ENCODE data around the gene CATSPERE. TPM values are rescaled to one million over a fixed set of nuclear protein-coding genes. Genes with fewer than 3 reads are reported as not detected.

CATSPERE gene, protein sequence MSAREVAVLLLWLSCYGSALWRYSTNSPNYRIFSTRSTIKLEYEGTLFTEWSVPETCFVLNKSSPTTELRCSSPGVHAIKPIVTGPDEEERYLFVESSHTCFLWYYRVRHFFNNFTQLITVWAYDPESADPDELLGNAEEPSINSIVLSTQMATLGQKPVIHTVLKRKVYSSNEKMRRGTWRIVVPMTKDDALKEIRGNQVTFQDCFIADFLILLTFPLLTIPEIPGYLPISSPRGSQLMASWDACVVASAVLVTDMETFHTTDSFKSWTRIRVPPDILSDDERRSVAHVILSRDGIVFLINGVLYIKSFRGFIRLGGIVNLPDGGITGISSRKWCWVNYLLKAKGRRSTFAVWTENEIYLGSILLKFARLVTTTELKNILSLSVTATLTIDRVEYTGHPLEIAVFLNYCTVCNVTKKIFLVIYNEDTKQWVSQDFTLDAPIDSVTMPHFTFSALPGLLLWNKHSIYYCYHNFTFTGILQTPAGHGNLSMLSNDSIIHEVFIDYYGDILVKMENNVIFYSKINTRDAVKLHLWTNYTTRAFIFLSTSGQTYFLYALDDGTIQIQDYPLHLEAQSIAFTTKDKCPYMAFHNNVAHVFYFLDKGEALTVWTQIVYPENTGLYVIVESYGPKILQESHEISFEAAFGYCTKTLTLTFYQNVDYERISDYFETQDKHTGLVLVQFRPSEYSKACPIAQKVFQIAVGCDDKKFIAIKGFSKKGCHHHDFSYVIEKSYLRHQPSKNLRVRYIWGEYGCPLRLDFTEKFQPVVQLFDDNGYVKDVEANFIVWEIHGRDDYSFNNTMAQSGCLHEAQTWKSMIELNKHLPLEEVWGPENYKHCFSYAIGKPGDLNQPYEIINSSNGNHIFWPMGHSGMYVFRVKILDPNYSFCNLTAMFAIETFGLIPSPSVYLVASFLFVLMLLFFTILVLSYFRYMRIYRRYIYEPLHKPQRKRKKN
- total RNA-seq, result 1 to 10 TPM in 1 of 9 donors, under 1 TPM in 8; 0.11 to 1.2 (median 0.35) TPM
- polyA plus RNA-seq, result under 1 TPM; 0.07 to 0.11 TPM
- long read RNA-seq, donor 1, partial matches to known transcripts, result 0 of 1 reads
- long read RNA-seq, donor 1, other reads (novel, unspliced or antisense), result 1 of 1 reads
- long read RNA-seq, donor 2, partial matches to known transcripts, result 1 of 3 reads
- long read RNA-seq, donor 2, other reads (novel, unspliced or antisense), result 2 of 3 reads
- long read RNA-seq, donor 3, result 0 reads

DNA sequence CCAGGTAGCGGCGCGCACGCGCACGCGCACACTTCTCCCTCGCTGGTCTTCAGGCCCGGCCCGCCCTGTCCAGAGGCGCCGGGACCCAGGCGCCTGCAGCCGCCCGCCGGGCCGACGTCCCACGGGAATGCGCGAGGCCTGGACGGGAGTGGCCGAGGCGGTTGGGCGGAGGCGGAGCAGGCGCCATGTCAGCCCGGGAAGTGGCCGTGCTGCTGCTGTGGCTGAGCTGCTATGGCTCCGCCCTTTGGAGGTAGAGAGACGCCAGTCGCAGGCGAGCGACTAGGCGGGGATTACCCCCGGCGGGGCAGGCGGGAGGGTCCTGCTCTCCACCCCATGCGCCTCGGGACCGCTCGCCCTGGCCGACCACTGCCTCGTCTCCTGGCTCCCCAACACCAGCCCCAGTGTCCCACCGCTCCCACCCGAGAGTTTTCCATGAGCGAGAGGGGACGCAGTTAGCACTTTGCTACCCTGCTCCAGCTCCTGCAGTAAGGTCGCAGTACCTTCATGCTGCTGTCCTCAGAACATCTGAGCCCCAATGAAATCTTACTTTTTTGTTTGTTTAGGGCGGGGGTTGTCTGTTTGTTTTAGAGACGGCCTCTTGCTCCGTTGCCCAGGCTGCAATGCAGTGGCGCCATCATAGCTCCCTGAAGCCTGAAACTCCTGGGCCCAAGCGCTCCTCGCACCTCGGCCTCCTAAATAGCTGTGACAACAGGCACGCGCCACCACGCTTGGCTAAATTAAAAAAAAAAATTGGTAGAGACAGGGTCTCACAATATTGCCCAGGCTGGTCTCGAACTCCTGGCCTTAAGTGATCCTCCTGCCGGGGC lies at the start of gene CATSPERE:
CATSPERE (plus strand) TSS at position 29 of the 827 bp plus-strand sequence; CDS start at position 186, 157 bp downstream.
- peak; percentile 98 to 99 (median 99) for ATAC-seq
- peak; percentile 91 to 96 (median 95) for DNase-seq
- peak within 1 kb of the TSS; percentile 47 to 93 (median 88) for H3K27ac ChIP-seq
- TF ChIP-seq, protein P1, sequence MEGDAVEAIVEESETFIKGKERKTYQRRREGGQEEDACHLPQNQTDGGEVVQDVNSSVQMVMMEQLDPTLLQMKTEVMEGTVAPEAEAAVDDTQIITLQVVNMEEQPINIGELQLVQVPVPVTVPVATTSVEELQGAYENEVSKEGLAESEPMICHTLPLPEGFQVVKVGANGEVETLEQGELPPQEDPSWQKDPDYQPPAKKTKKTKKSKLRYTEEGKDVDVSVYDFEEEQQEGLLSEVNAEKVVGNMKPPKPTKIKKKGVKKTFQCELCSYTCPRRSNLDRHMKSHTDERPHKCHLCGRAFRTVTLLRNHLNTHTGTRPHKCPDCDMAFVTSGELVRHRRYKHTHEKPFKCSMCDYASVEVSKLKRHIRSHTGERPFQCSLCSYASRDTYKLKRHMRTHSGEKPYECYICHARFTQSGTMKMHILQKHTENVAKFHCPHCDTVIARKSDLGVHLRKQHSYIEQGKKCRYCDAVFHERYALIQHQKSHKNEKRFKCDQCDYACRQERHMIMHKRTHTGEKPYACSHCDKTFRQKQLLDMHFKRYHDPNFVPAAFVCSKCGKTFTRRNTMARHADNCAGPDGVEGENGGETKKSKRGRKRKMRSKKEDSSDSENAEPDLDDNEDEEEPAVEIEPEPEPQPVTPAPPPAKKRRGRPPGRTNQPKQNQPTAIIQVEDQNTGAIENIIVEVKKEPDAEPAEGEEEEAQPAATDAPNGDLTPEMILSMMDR (IDR thresholded peaks at IDR 0.05), result no peak
- peak in 1 of 2 donors; percentile 72 for TF ChIP-seq POLR2A (IDR thresholded peaks at IDR 0.05)
- H3K4me1 ChIP-seq, result peaks cover 0 to 14% (median 5%) of the 10 kb centered on the region in 12 donors
- peak within 1 kb of the TSS; percentile 17 to 80 (median 64) for H3K4me3 ChIP-seq
- no peaks in the 10 kb centered on the region for H3K36me3 ChIP-seq
- no peaks in the 10 kb centered on the region for H3K9me3 ChIP-seq
- intact Hi-C loops (cut with DNase I), result loop anchor here in 2 of 10 donors (1.0 to 10.0 kb wide), 3 partner anchors 9 to 193 kb away; partner anchors contain the start of gene DESI2 (in 1 of the 2)
- 16 to 22% (median 18%) methylated on average over 47 to 61 of the region's 61 CpGs for WGBS, 4 donors
- no peaks in the 10 kb centered on the region for H3K27me3 ChIP-seq

DNA sequence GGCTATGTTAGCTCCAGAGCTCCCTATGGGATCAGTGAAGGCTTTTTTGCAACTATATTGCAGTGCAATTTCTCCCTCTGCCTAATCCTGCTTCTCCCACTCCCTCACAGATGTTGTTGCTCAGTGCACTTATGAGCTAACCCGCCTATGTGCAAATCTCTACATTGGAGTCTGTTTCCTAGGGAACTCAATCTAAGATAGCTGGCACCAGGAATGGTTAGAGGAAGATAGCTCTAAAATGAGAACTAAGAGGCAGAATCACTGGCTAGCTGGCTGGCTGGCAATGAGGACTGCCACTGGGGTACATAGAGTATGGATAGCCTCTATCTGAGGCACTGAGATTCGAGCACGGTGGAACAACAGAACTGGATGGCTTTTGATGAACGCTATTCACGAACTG lies 48.9 kb upstream of the CATSPERE start:
- intact Hi-C loops (cut with DNase I), result no loop called here

DNA sequence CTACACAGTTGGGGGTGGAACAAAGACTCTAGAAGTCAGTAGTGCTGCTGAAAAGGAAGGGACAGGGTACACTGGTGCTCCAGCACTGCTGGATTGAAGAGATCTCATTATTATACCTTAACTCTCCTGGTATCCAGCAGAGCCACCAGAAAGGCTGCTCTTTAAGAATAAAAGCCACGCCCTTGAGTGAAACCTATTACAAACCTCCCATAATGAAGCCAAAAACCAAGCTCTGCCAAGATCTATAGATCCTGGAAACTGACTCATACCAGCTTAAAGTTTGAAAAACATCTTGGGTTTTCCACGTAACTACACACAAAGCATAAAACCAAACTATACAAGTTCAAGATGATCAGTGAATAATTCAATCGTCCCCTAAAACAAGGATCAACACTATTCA lies 47.3 kb upstream of the CATSPERE start:
- DNase-seq, result no peak
- no peak for TF ChIP-seq POLR2A (IDR thresholded peaks at IDR 0.05)
- TF ChIP-seq, protein P1 (IDR thresholded peaks at IDR 0.05), result no peak
- H3K9me3 ChIP-seq, result no peaks in the 10 kb centered on the region
- no peaks in the 10 kb centered on the region for H3K4me1 ChIP-seq
- H3K27ac ChIP-seq, result no peak overlapping the region
- ATAC-seq, result no peak
- no peaks in the 10 kb centered on the region for H3K27me3 ChIP-seq
- peaks cover 0 to 100% (median 94%) of the 10 kb centered on the region in 9 donors for H3K36me3 ChIP-seq
- intact Hi-C loops (cut with DNase I), result no loop called here
- 93 to 99% (median 97%) methylated on average over 3 of the region's 3 CpGs for WGBS, 4 donors
- no peak overlapping the region for H3K4me3 ChIP-seq

More for the DNA sequence above, 48.9 kb upstream of the CATSPERE start:
- TF ChIP-seq, protein P1 (IDR thresholded peaks at IDR 0.05), result no peak
- TF ChIP-seq POLR2A (IDR thresholded peaks at IDR 0.05), result no peak
- Histone ChIP-seq H3K4me3 (no peak overlapping the region), H3K9me3 (no peaks in the 10 kb centered on the region), H3K27me3 (no peaks in the 10 kb centered on the region), H3K36me3 (peaks cover 0 to 98% (median 90%) of the 10 kb centered on the region in 9 donors), H3K4me1 (no peaks in the 10 kb centered on the region), H3K27ac (no peak overlapping the region)
- ATAC-seq (no peak), DNase-seq (no peak)
- WGBS, 4 donors, result 95 to 98% (median 96%) methylated on average over 5 of the region's 5 CpGs

Measured in heart left ventricle (tissue), 16 donors.